ENCODE measurements around the gene EYA4.

DNA sequence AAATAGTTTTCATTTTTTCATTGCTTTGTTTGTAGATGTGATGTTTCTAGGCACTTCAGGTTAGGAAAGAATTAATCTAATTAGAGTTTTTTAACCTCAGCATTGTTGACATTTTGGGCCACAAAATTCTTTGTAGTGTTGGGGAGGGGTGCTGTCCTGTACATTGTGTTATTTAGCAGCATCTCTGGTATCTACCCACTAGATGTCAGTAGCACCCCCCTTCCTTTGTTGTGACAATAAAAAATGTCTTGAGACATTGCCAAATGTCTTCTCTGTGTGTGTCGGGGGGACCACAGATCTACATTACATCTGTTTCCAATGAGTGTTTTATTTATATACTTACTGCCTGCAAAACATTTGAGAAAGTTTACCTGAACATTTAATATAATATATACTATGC is 45.6 kb downstream of the EYA4 start:
- TF ChIP-seq EZH2phosphoT487 (IDR thresholded peaks at IDR 0.05; ENCODE audit: borderline replicate concordance, low read depth, low read length) (no peak), CTCF (conservative IDR thresholded peaks at IDR 0.05; ENCODE audit: low read length) (peak; percentile 71)

All from OCI-LY7 (cell line).